AG04450 (cell line): ENCODE results near the gene BNC2. TPM values are rescaled to one million over a fixed set of nuclear protein-coding genes. Genes with fewer than 3 reads are reported as not detected.

Experiments
- CTCF ChIA-PET: fragments of 300-600, 350-600 bp; formaldehyde crosslinking; extraction: SDS; loops from one replicate; lab custom pipeline; 2022; ENCODE audit warnings: antibody characterized with exemption, inconsistent platforms; lab: Charles Lee
- POLR2A ChIA-PET: fragments of 350-600 bp; formaldehyde crosslinking; extraction: SDS; loops from one replicate; lab custom pipeline; 2021; ENCODE audit warnings: antibody characterized with exemption, inconsistent platforms; lab: Yijun Ruan, JAX
- DNase-seq: peaks from one replicate; pipeline ENCODE4 v3.0.0-alpha.2; 2011; ENCODE audit warnings: low read depth, low spot score
- H3K27ac ChIP-seq: one replicate; pipeline ENCODE4 v1.5.1; 2012; ENCODE audit warnings: low read depth, low read length, control low read depth
- H3K27me3 ChIP-seq: one replicate; pipeline ENCODE4 v1.6.0; 2012; ENCODE audit warnings: low read length; ENCODE audit not compliant: control insufficient read depth, insufficient read depth
- H3K4me3 ChIP-seq: 2 replicates; pipeline ENCODE4 v1.5.1; 2011; ENCODE audit warnings: mild to moderate bottlenecking, low read depth, low read length, control low read depth
- H3K9me3 ChIP-seq: 2 replicates; pipeline ENCODE4 v1.5.1; 2012; ENCODE audit warnings: low read length; ENCODE audit not compliant: control insufficient read depth, insufficient read depth
- CTCF ChIP-seq: IDR thresholded peaks from 2 replicates; pipeline ENCODE4 v1.5.1; 2011; ENCODE audit warnings: low read depth, low read length, control low read depth, inconsistent platforms
- polyA plus RNA-seq: library from polyadenylated mRNA; depleted of rRNA; stranded (reverse); fragments of >200 nt; gene quantifications from 2 replicates; pipeline ENCODE4 v1.2.3, GENCODE V29; 2011

The BNC2 gene
- polyA plus RNA-seq, 1 experiment: 49.0 TPM

GRCh38 chr9:16704116-16705110 is 166.1 kb downstream of the BNC2 start:
- H3K27me3 ChIP-seq: no peaks in the 10 kb centered on the region
- peak overlapping the region; percentile 98 for H3K27ac ChIP-seq
- DNase-seq: peak; percentile 55
- no peak for TF ChIP-seq CTCF
- ChIA-PET CTCF (interaction anchor here (0.5 to 0.6 kb wide), 2 partner anchors 9 to 198 kb away, joined by 3 read pairs; no protein-coding TSS in a partner anchor), POLR2A (interaction anchor here (0.6 to 1.6 kb wide), 16 partner anchors 21 to 748 kb away, joined by 3 to 11 read pairs (median 4); no protein-coding TSS in a partner anchor)
- peak overlapping the region; percentile 51 for H3K4me3 ChIP-seq
- no peaks in the 10 kb centered on the region for H3K9me3 ChIP-seq

- Histone ChIP-seq H3K27ac (no peak overlapping the region), H3K4me3 (no peak overlapping the region), H3K9me3 (no peaks in the 10 kb centered on the region), H3K27me3 (no peaks in the 10 kb centered on the region)
- DNase-seq: no peak
- CTCF ChIA-PET: no interaction called here
- no peak for TF ChIP-seq CTCF
- POLR2A ChIA-PET: no interaction called here
Measured at GRCh38 chr9:16701347-16701746, 169.1 kb downstream of the BNC2 start.

GRCh38 chr9:16693616-16694015 is 176.9 kb downstream of the BNC2 start:
- no peak overlapping the region for H3K27ac ChIP-seq
- POLR2A ChIA-PET: no interaction called here
- no peak for DNase-seq
- H3K27me3 ChIP-seq: no peaks in the 10 kb centered on the region
- H3K4me3 ChIP-seq: no peak overlapping the region
- TF ChIP-seq CTCF: no peak
- no peaks in the 10 kb centered on the region for H3K9me3 ChIP-seq
- CTCF ChIA-PET: no interaction called here

GRCh38 chr9:16690628-16691027 is 179.8 kb downstream of the BNC2 start:
- TF ChIP-seq CTCF: no peak
- Histone ChIP-seq H3K27me3 (no peaks in the 10 kb centered on the region), H3K9me3 (no peaks in the 10 kb centered on the region), H3K27ac (no peak overlapping the region), H3K4me3 (no peak overlapping the region)
- ChIA-PET POLR2A (no interaction called here), CTCF (interaction anchor here (0.6 kb wide), 1 partner anchor 248 kb away, joined by 4 read pairs; no protein-coding TSS in a partner anchor)
- no peak for DNase-seq

GRCh38 chr9:16690205-16690604 is 180.3 kb downstream of the BNC2 start:
- POLR2A ChIA-PET: interaction anchor here (0.7 kb wide), 1 partner anchor 71 kb away, joined by 6 read pairs; no protein-coding TSS in a partner anchor

More at GRCh38 chr9:16690205-16690604, 180.3 kb downstream of the BNC2 start:
- no peak for DNase-seq
- Histone ChIP-seq H3K27me3 (no peaks in the 10 kb centered on the region), H3K27ac (no peak overlapping the region), H3K4me3 (no peak overlapping the region), H3K9me3 (no peaks in the 10 kb centered on the region)
- CTCF ChIA-PET: interaction anchor here (0.6 kb wide), 1 partner anchor 248 kb away, joined by 4 read pairs; no protein-coding TSS in a partner anchor
- no peak for TF ChIP-seq CTCF
